NCI-H524 (cell line): Measurements from ENCODE around the gene BAK1.
A peak's percentile ranks its signal among the peaks of the same experiment; 100 is the strongest.

Experiments
- DNase-seq, 2 experiments: peaks; one replicate each; lab custom pipeline; 2025; lab: John Stamatoyannopoulos, UW

BAK1 gene

DNA sequence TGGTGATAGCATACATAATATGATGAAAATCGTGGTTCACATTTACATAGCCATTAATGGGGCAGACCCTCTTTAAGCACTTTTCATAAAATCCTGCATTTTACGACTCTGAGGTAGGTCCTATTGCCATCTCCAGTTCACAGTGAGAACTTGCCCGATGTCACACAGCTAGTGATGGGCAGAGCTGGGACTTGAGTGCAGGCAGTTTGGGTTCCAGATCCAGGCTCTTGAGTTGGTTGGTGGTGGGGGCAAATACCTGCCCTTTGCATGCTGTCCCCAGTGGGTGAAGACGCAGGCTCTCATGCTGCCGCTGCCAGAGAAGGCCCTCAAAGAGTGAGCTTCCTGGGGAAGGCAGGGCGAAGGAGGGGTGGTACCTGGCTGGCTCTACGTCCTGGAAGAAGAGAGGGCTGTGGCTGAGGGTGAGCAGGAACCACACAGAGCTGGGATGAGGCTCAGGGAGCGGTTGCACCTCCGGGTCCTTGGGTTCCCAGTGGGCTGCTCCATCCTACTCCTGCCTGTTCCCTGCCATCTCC, 6.1 kb upstream of the BAK1 start:
- DNase-seq: no peak

GRCh38 chr6:33585403-33586107, 5.5 kb upstream of the BAK1 start:
- DNase-seq: peak; percentile 54 to 84

- DNase-seq: no peak
These were observed 4.8 kb upstream of the BAK1 start for GRCh38 chr6:33584700-33585402.

DNA sequence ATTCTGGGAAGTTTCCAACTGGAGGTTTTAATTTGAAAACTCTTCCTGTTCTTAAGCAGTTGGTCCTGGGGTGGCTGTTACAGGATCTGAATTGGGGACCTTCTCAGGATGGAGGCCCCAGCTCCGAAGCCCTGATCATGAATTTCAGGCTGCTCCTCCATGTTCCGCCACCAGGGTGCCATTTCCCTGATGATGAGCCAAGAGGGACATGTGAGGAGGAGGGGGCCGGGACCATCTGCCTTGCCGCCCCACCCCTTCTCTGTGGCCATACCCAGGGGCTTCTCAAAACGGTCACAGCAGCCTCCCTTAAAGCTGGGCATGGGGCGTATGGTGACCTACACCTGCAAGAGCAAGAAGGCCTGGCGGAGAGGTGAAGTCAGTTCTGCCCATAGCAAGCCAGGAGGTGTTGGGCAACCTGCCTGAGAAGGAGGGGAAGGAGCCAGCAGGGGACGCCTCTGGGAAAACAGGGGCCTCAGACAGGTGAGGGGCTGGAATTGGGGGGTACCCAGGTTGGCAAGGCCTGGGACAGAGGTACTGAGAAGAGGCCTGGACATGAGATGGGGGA, 3.6 kb upstream of the BAK1 start:
- peak; percentile 24 to 40 for DNase-seq

DNA sequence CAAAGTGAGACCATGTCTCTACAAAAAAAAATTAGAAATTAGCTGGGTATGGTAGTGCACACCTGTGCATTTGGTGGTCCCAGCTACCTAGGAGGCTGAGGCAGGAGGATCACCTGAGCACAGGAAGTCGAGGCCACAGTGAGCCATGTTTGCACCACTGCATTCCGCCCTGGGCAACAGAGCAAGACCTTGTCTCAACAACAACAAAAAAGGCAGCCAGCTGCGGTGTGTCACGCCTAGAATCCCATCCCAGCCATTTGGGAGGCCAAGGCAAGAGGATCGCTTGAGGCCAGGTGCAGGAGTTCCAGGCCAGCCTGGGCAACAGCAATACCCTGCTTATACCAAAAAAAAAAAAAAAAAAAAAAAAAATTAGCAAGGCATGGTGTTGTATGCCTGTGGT, 1.1 kb upstream of the BAK1 start:
- no peak for DNase-seq

DNA sequence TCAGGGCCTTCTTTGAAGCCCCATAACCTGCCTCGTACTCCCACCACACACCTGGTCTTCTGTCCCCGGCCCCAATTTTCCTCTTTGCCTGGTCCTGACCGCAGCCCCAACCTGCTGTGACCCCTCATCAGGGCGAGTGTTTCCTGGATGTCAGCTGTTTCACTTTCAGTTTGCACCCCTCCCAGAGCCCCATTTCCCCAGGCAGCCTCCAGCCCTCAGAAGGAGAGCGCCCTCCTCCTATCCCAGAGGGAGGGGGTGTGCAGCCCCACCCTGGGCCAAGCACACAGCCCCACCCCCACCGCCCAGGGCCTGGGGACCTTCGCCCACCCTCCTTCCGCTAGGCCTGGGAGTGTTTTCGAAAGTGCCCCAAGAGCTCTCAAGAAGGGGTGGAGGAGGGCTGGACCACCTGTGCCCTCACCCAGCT, 1.5 kb downstream of the BAK1 start:
- DNase-seq: no peak

- DNase-seq: no peak
These were observed 1.9 kb downstream of the BAK1 start for GRCh38 chr6:33578164-33578563.

GRCh38 chr6:33577718-33578117, 2.4 kb downstream of the BAK1 start:
- DNase-seq: no peak

- DNase-seq: no peak
These were observed 3.0 kb downstream of the BAK1 start for GRCh38 chr6:33577106-33577535.

- DNase-seq: no peak
These were observed 3.4 kb downstream of the BAK1 start for GRCh38 chr6:33576668-33577067.

- no peak for DNase-seq
These were observed 4.9 kb downstream of the BAK1 start for GRCh38 chr6:33575211-33575610.

GRCh38 chr6:33571637-33572316, 8.3 kb downstream of the BAK1 start:
- DNase-seq: no peak

GRCh38 chr6:33570806-33571636, 9.1 kb downstream of the BAK1 start:
- DNase-seq: peak; percentile 62 to 83

DNA sequence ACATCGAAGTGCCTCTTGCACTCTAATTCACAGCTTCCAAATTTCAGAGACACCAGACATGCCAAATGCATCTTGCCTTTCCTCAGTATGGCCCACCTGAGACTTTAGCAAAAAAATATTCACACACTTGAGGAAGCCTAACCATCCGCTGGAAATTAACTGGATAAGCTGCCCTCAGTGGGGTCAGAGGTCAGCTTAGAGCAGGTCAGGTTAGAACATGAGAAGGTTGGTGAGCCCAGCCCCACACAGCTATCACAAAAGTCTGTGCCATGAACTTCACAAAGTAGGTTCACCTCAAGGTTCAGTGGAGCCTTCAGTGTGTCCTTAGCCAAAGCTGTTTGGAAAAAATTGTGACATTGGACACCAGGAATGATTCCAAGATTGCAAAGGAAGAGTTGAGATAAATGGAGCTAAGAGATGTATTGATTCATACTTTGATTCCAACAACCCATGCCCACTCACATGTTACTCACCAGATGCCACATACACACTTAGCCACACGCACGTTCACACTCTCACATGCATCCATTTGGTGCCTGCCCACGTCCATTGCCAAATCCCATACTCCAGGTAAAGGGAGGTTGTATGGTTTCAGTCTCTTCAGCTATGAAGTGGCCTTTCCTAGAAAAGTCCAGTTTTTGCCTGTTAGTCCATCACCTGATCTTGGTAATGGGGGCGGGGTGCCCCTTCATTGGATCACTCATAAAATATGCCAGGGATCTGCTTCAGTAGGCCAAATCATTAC, 11.1 kb downstream of the BAK1 start:
- no peak for DNase-seq

DNA sequence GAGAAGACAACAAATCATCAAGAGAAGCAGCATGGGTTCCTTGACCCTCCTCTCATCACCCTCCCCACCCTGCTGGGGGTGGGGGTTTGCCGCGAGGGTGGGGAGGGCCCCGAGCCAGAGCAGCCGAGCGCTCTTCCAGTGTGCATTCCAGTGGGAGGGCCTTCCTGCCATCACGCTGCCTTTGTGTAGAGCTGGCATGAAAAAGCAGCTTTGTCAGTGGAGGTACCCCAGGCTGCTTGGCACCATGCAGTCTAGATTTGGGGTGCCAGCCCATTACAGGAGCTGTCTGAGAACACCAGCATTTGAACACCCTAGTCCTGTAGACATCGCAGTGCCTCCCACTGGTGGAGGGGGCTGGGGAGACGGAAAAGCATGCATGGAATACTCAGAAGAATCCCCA, 12.2 kb downstream of the BAK1 start:
- DNase-seq: no peak

DNA sequence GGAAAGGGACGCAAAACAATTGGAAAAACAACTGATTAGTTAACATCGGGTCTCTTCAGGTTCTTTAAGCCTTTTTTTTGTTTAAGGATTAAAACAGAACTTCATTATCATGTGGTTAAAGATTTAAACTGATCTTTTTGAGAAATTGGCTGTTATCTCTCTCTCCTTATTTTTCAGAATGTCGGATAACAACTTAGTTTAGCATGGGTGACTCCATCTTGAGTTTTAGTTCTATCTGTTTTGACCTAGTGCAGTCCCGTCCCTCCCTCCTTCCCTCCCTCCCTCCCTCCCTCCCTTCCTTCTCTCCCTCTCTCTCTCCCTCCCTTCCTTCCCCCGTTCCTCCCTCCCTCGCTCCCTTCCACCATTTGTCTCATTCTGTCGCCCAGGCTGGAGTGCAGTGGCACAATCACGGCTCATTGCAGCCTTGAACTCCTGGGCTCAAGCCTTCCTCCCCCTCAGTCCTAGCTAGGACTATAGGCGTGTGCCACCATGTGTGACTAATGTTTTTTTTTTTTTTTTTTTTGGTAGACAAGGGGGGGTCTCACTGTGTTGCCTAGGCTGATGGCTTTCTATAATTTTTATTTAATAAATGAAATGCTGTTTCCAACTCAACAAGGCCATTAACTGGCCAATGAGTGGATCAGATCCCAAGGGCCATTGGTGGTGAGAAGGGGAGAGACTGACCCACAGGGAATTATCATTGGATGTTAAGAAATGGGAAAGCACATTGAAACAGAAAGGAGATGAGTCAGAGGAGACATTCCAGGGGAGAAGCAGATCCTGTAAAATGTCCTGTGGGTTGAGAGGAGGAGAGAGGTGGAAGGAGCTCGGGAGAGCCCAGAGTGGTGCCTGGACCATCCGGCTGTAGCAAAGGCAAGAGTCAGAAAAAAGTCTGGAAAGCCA, 13.6 kb downstream of the BAK1 start:
- DNase-seq: no peak

DNA sequence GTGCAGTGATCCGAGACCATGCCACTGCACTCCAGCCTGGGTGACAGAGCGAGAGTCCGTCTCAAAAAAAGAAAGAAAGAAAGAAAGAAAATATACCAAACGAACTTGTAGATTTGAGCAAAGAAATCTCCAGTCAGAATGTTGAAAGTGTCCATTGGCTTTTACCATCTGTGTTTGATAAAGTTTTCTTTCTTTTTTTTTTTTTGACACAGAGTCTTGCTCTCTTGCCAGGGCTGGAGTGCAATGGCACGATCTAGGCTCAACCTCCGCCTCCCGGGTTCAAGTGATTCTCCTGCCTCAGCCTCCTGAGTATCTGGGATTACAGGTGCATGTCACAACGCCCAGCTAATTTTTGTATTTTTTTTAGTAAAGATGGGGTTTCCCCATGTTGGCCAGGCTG, 21.3 kb downstream of the BAK1 start:
- DNase-seq: no peak

DNA sequence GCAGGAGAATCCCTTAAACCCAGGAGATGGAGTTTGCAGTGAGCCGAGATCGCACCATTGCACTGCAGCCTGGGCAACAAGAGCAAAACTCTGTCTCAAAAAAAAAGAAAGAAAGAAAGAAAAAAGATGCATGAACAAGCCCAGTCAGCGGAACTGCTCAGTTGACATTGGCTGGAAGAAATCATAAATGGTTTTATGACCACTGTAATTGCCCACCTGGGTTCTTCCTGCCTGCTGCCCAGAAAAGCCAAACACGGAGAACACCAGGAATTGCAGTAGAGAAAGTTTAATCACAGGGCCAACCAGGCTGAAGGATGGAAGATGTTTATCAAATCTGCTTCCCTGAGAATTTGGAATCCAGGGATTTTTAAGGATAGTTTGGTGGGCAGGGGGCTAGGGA, 22.7 kb downstream of the BAK1 start:
- DNase-seq: no peak

- DNase-seq: peak; percentile 2 to 21
These were observed 27.2 kb downstream of the BAK1 start for GRCh38 chr6:33552883-33553282.

DNA sequence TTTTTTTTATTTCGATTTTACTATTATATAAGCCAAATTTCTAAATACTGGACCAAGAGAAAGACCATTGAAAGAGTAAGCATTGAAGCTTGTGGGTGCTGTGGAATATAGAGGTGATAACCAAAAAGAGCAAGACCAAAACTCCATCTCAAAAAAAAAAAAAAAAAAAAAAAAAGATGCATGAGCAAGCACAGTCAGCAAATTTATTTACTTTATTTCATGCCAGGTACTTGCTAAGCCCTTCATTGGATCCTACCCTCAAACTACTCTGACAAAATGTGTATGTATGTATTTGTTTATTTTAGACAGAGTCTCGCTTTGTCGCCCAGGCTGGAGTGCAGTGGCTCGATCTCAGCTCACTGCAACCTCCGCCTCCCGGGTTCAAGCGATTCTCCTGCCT, 27.8 kb downstream of the BAK1 start:
- DNase-seq: no peak
